ENCODE measurements around the gene SLC22A23. TPM values are rescaled to one million over a fixed set of nuclear protein-coding genes. Genes with fewer than 3 reads are reported as not detected.

The SLC22A23 gene
- total and polyA plus RNA-seq, 2 experiments from 2014 or later = 15.7 to 24.9 TPM

DNA sequence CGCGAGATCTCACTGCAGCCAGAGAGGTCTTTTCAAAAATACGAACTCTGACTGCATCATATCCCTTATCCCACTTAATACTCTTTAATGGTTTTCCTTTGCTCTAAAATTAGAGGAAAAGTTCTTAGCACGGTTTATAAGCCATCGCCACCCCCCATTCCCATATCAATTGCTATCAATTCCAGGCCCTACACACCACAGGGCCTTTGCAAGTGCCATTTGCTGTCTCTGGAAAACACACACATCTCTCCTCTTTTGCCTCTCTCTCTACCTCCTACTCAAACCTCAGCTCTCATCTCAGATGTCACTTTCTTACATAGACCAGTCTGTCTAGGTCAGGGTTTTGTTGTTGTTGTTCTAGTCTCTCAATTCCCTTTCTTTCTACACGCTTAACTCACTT is 9.8 kb downstream of the SLC22A23 start:
- Histone ChIP-seq H3K27me3 (no peaks in the 10 kb centered on the region), H3K36me3 (no peaks in the 10 kb centered on the region), H3K27ac (no peak overlapping the region), H3K4me3 (no peak overlapping the region), H3K9me3 (ENCODE audit: low read depth) (no peaks in the 10 kb centered on the region), H3K4me1 (ENCODE audit: low read depth) (peaks cover 7% of the 10 kb centered on the region)
- no peak for DNase-seq (ENCODE audit: low read depth in 1 of 2, low spot score in 1 of 2)
- TF ChIP-seq CTCF (IDR thresholded peaks at IDR 0.05; ENCODE audit: low read depth, low read length) = no peak

DNA sequence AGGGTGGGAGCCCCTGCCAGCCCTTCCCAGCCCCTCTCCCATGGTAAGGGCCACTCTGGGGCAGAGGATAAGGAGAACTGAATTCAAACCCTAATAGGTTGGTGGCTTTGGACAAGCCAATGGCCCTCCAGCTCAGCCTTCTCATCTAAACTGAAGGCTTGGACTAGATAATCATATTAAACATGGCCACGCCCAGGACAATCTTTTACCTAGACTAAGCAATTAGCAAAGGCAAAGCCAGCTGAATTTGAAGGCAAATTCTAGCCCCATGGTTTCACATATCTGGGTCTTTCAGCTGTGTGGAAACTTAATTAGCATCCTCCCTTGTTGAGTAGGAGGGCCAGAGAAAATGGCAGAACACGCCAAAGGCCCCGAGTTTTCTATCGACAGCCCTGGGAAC is 10.7 kb downstream of the SLC22A23 start:
- DNase-seq (ENCODE audit: low read depth in 1 of 2, low spot score in 1 of 2) = no peak
- no peaks in the 10 kb centered on the region for H3K27me3 ChIP-seq
- no peak overlapping the region for H3K4me3 ChIP-seq
- no peak for TF ChIP-seq CTCF (IDR thresholded peaks at IDR 0.05; ENCODE audit: low read depth, low read length)
- no peaks in the 10 kb centered on the region for H3K9me3 ChIP-seq (ENCODE audit: low read depth)
- H3K27ac ChIP-seq = no peak overlapping the region
- peaks cover 7% of the 10 kb centered on the region for H3K4me1 ChIP-seq (ENCODE audit: low read depth)
- H3K36me3 ChIP-seq = no peaks in the 10 kb centered on the region

DNA sequence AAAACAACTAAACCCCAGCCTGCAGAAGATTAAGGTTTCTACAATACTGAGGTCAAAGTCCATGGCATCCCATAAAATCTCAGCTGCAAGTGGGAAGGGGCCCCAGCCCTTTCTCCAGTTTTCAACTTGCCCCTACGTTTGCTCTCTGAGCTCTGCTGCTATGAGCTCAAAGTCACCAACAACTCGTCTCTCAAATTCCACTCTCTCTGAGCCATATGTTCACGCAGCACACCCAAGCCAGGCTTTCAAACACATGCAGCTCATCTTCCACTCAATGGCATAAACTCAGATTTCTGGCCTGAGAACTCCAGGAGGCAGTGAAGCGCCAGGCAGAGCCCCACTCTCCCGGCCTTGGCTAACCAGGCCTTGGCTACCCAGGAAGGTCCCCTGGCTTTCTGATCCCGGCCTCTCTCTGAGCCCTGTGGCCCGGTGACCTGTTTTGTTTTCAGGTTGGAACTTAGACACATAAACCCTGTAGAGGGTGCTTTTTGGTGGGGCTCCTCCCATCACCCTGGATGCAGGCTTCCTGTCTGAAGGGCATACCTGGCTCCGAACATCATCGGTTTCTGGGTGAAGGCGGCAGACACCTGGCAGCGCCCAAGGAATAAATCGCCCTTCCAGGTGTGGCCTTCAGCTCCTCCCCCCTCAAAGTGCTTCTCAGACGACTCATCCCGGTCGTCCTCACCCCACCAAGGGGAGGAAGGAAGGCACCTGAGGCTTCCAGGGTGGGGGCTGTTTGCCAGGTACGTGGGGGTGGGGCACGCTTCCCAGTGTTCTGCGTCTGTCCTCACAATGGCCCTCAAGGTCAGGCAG is 12.4 kb downstream of the SLC22A23 start:
- no peak overlapping the region for H3K4me3 ChIP-seq
- peaks cover 7% of the 10 kb centered on the region for H3K4me1 ChIP-seq (ENCODE audit: low read depth)
- H3K27ac ChIP-seq = no peak overlapping the region
- no peaks in the 10 kb centered on the region for H3K9me3 ChIP-seq (ENCODE audit: low read depth)
- no peak for TF ChIP-seq CTCF (IDR thresholded peaks at IDR 0.05; ENCODE audit: low read depth, low read length)
- no peak for DNase-seq (ENCODE audit: low read depth in 1 of 2, low spot score in 1 of 2)
- no peaks in the 10 kb centered on the region for H3K27me3 ChIP-seq
- H3K36me3 ChIP-seq = no peaks in the 10 kb centered on the region

DNA sequence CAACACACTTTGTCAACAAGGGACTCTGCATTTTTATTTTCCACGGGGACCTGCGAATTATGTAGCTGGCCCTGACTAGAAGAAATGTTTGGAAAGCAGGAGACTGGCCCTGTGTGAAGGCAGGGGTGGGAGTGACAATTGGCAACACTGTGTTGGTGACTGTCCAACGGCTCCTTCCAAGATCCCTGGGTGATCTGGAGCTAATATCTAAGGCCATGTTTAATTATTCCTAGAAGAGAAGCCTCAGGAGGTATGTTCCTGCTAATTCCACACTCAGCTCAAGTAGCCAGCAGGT is 13.7 kb downstream of the SLC22A23 start:
- H3K27ac ChIP-seq = no peak overlapping the region

DNA sequence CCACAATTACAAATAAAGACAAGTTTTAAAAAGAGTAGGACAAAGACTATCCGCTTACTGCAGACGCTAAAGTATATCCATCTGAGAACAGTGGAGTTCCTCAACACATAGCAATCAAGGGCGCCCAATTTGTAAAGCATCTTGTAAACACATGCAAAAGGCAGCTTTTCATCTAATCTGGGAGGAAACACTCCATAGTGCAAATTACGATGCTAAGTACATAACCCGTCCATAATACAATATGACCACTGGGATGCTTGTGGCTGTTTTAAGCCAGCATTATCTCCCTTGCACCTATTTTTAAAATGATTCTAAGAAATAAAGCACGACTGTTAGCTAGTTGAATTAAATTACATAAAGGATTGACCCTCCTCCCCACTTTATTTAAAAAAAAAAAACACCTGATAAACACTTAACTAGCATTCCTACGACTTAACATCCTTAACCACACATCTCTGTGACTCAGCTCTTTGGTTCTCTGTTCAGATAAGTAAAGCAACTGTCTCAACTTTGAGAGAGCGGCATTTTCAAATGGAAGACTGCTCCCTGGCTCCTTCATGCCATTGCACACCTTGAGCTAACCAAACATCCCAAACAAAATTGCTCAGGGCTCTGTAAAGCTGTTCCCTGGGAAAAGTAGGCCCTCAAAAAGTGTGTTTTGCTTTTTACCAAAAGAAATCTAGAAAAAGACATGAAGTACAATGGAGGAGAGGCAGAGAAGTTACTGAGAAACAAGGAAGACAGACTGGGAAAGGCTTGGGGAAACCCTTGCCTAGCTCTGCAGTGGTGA is 14.2 kb downstream of the SLC22A23 start:
- no peaks in the 10 kb centered on the region for H3K9me3 ChIP-seq (ENCODE audit: low read depth)
- TF ChIP-seq CTCF (IDR thresholded peaks at IDR 0.05; ENCODE audit: low read depth, low read length) = no peak
- H3K36me3 ChIP-seq = no peaks in the 10 kb centered on the region
- H3K4me1 ChIP-seq (ENCODE audit: low read depth) = peaks cover 7% of the 10 kb centered on the region
- H3K27ac ChIP-seq = no peak overlapping the region
- no peaks in the 10 kb centered on the region for H3K27me3 ChIP-seq
- H3K4me3 ChIP-seq = no peak overlapping the region
- DNase-seq (ENCODE audit: low read depth in 1 of 2, low spot score in 1 of 2) = peak in 1 of 2 donors; percentile 75

More for the DNA sequence above, 13.7 kb downstream of the SLC22A23 start:
- H3K4me1 ChIP-seq (ENCODE audit: low read depth) = peaks cover 7% of the 10 kb centered on the region
- no peaks in the 10 kb centered on the region for H3K36me3 ChIP-seq
- DNase-seq (ENCODE audit: low read depth in 1 of 2, low spot score in 1 of 2) = no peak
- no peaks in the 10 kb centered on the region for H3K9me3 ChIP-seq (ENCODE audit: low read depth)
- H3K4me3 ChIP-seq = no peak overlapping the region
- no peak for TF ChIP-seq CTCF (IDR thresholded peaks at IDR 0.05; ENCODE audit: low read depth, low read length)
- no peaks in the 10 kb centered on the region for H3K27me3 ChIP-seq

Data from cardiac muscle cell (in vitro differentiated cells and primary cell).